ENCODE measurements around the gene GRK4. TPM values are rescaled to one million over a fixed set of nuclear protein-coding genes. Genes with fewer than 3 reads are reported as not detected.
A peak's percentile ranks its signal among the peaks of the same experiment; 100 is the strongest.

The GRK4 gene
- total and polyA plus RNA-seq, 10 of the 15 experiments (the other 5 are each of a cell fraction or from before 2014, with no cell fraction given) = 1.1 to 4.0 (median 2.5) TPM

DNA sequence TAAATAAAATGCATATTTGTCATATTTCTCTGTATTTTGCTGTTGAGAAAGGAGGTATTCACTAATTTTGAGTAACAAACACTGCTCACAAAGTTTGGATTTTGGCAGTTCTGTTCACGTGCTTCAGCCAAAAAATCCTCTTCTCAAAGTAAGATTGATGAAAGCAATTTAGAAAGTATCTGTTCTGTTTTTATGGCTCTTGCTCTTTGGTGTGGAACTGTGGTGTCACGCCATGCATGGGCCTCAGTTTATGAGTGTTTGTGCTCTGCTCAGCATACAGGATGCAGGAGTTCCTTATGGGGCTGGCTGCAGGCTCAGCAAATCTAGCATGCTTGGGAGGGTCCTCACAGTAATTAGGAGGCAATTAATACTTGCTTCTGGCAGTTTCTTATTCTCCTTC lies 114.4 kb downstream of the GRK4 start (continued):
- peak in 1 of 2 experiments; percentile 46; a peak in 1 of 4 replicates for TF ChIP-seq ETV6 (conservative IDR thresholded peaks at IDR 0.05 in 1 of 2, IDR thresholded peaks at IDR 0.05 in 1 of 2; ENCODE audit: borderline replicate concordance in 1 of 2, low read depth in 1 of 2)
- TF ChIP-seq ATF7 (IDR thresholded peaks at IDR 0.05; ENCODE audit: low read depth) = peak; percentile 37; the same call in 1 of the 2 replicates
- peak; percentile 95 for TF ChIP-seq IRF4 (IDR thresholded peaks at IDR 0.05; ENCODE audit: low read depth, low read length)
- peak; percentile 80; the same call in 1 of the 2 replicates for TF ChIP-seq TBL1XR1 (IDR thresholded peaks at IDR 0.05; ENCODE audit: low read depth, low read length)
- TF ChIP-seq POU2F2 (IDR thresholded peaks at IDR 0.05; ENCODE audit: borderline replicate concordance, low read depth, low read length) = peak; percentile 78; the same call in 2 of the 3 replicates
- peak; percentile 55; the same call in 1 of the 2 replicates for TF ChIP-seq POLR2A (IDR thresholded peaks at IDR 0.05; ENCODE audit: low read depth, low read length)
- no peak for TF ChIP-seq ZSCAN29 (IDR thresholded peaks at IDR 0.05)
- TF ChIP-seq SRF (IDR thresholded peaks at IDR 0.05; ENCODE audit: low read depth in 2 of 2, low read length in 2 of 2) = 0 out of 4 replicates have a peak, but pooled peaks of 1 of the 2 experiments have one; percentile 58
- TF ChIP-seq, protein P1, sequence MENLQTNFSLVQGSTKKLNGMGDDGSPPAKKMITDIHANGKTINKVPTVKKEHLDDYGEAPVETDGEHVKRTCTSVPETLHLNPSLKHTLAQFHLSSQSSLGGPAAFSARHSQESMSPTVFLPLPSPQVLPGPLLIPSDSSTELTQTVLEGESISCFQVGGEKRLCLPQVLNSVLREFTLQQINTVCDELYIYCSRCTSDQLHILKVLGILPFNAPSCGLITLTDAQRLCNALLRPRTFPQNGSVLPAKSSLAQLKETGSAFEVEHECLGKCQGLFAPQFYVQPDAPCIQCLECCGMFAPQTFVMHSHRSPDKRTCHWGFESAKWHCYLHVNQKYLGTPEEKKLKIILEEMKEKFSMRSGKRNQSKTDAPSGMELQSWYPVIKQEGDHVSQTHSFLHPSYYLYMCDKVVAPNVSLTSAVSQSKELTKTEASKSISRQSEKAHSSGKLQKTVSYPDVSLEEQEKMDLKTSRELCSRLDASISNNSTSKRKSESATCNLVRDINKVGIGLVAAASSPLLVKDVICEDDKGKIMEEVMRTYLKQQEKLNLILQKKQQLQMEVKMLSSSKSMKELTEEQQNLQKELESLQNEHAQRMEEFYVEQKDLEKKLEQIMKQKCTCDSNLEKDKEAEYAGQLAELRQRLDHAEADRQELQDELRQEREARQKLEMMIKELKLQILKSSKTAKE (IDR thresholded peaks at IDR 0.05; ENCODE audit: low read depth, poor library complexity, severe bottlenecking) = peak; percentile 70
- peak; percentile 93 for TF ChIP-seq SPI1 (IDR thresholded peaks at IDR 0.05; ENCODE audit: borderline replicate concordance, insufficient read depth, low read depth, low read length)
- peak; percentile 65; the same call in 1 of the 2 replicates for TF ChIP-seq IKZF1 (conservative IDR thresholded peaks at IDR 0.05)
- 0 out of 2 replicates have a peak, but pooled peaks have one; percentile 53 for TF ChIP-seq STAT3 (IDR thresholded peaks at IDR 0.05; ENCODE audit: low read depth, low read length)
- no peak for TF ChIP-seq ZNF384 (IDR thresholded peaks at IDR 0.05; ENCODE audit: borderline replicate concordance, low read depth, low read length)
- TF ChIP-seq, protein P2, sequence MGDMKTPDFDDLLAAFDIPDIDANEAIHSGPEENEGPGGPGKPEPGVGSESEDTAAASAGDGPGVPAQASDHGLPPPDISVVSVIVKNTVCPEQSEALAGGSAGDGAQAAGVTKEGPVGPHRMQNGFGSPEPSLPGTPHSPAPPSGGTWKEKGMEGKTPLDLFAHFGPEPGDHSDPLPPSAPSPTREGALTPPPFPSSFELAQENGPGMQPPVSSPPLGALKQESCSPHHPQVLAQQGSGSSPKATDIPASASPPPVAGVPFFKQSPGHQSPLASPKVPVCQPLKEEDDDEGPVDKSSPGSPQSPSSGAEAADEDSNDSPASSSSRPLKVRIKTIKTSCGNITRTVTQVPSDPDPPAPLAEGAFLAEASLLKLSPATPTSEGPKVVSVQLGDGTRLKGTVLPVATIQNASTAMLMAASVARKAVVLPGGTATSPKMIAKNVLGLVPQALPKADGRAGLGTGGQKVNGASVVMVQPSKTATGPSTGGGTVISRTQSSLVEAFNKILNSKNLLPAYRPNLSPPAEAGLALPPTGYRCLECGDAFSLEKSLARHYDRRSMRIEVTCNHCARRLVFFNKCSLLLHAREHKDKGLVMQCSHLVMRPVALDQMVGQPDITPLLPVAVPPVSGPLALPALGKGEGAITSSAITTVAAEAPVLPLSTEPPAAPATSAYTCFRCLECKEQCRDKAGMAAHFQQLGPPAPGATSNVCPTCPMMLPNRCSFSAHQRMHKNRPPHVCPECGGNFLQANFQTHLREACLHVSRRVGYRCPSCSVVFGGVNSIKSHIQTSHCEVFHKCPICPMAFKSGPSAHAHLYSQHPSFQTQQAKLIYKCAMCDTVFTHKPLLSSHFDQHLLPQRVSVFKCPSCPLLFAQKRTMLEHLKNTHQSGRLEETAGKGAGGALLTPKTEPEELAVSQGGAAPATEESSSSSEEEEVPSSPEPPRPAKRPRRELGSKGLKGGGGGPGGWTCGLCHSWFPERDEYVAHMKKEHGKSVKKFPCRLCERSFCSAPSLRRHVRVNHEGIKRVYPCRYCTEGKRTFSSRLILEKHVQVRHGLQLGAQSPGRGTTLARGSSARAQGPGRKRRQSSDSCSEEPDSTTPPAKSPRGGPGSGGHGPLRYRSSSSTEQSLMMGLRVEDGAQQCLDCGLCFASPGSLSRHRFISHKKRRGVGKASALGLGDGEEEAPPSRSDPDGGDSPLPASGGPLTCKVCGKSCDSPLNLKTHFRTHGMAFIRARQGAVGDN (IDR thresholded peaks at IDR 0.05) = peak; percentile 50; the same call in 1 of the 2 replicates
- TF ChIP-seq, protein P3, sequence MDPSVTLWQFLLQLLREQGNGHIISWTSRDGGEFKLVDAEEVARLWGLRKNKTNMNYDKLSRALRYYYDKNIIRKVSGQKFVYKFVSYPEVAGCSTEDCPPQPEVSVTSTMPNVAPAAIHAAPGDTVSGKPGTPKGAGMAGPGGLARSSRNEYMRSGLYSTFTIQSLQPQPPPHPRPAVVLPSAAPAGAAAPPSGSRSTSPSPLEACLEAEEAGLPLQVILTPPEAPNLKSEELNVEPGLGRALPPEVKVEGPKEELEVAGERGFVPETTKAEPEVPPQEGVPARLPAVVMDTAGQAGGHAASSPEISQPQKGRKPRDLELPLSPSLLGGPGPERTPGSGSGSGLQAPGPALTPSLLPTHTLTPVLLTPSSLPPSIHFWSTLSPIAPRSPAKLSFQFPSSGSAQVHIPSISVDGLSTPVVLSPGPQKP (IDR thresholded peaks at IDR 0.05; ENCODE audit: low read depth, low read length) = 0 out of 2 replicates have a peak, but pooled peaks have one; percentile 28
- peak; percentile 97 for TF ChIP-seq DPF2 (IDR thresholded peaks at IDR 0.05)
- peak; percentile 85 for TF ChIP-seq MXI1 (IDR thresholded peaks at IDR 0.05; ENCODE audit: low read depth, low read length)
- TF ChIP-seq, protein P4, sequence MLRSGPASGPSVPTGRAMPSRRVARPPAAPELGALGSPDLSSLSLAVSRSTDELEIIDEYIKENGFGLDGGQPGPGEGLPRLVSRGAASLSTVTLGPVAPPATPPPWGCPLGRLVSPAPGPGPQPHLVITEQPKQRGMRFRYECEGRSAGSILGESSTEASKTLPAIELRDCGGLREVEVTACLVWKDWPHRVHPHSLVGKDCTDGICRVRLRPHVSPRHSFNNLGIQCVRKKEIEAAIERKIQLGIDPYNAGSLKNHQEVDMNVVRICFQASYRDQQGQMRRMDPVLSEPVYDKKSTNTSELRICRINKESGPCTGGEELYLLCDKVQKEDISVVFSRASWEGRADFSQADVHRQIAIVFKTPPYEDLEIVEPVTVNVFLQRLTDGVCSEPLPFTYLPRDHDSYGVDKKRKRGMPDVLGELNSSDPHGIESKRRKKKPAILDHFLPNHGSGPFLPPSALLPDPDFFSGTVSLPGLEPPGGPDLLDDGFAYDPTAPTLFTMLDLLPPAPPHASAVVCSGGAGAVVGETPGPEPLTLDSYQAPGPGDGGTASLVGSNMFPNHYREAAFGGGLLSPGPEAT (IDR thresholded peaks at IDR 0.05; ENCODE audit: low read depth) = peak; percentile 62; the same call in 1 of the 2 replicates
- no peak for TF ChIP-seq RCOR1 (conservative IDR thresholded peaks at IDR 0.05; ENCODE audit: low read depth, low read length)
- peak; percentile 83 for TF ChIP-seq POLR2AphosphoS5 (IDR thresholded peaks at IDR 0.05; ENCODE audit: low read length)
- peak; percentile 45; the same call in 1 of the 2 replicates for TF ChIP-seq YY1 (IDR thresholded peaks at IDR 0.05; ENCODE audit: low read depth, low read length)
- TF ChIP-seq BRCA1 (IDR thresholded peaks at IDR 0.05; ENCODE audit: low read depth, low read length) = no peak
- TF ChIP-seq CBX3 (IDR thresholded peaks at IDR 0.05; ENCODE audit: borderline replicate concordance, low read depth) = no peak
